ENCODE measurements around the gene TNNI3.

DNA sequence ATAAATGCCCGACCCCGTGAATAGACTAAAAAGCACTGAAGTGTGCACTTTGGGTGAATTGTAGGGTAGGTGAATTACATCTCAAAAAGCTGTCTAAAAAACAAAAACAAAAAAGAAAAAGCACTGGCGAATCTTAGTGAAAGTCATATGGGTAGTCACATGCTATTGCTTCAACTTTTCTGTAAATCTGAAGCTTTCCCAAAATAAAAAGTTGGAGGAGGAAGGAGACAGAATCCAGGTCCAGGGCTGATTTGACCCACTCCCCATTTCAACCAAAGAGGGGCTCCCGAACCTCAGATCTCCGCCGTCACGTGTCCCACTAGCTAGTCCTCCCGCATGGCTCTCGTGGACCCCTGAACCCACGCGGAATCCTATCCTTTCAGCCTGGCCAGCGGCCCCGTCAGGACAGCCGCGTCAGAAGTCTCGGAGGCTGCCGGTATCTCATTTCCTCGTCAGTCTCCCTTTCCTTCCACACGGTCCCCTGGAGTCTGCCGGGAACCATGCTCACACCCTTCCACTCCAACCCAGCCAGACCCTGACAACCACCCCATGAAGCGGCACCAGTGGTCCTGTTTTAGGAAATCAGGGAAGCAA lies 46.2 kb downstream of the TNNI3 start:
- TF ChIP-seq, protein P1, sequence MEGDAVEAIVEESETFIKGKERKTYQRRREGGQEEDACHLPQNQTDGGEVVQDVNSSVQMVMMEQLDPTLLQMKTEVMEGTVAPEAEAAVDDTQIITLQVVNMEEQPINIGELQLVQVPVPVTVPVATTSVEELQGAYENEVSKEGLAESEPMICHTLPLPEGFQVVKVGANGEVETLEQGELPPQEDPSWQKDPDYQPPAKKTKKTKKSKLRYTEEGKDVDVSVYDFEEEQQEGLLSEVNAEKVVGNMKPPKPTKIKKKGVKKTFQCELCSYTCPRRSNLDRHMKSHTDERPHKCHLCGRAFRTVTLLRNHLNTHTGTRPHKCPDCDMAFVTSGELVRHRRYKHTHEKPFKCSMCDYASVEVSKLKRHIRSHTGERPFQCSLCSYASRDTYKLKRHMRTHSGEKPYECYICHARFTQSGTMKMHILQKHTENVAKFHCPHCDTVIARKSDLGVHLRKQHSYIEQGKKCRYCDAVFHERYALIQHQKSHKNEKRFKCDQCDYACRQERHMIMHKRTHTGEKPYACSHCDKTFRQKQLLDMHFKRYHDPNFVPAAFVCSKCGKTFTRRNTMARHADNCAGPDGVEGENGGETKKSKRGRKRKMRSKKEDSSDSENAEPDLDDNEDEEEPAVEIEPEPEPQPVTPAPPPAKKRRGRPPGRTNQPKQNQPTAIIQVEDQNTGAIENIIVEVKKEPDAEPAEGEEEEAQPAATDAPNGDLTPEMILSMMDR (IDR thresholded peaks at IDR 0.05; ENCODE audit: low read depth, low read length, poor library complexity, severe bottlenecking), result no peak
- no peak for TF ChIP-seq EZH2phosphoT487 (IDR thresholded peaks at IDR 0.05; ENCODE audit: borderline replicate concordance, low read length)

Data from DOHH2 (cell line).